GM18870 (cell line): ENCODE data around the gene ZDHHC19.
A peak's percentile ranks its signal among the peaks of the same experiment; 100 is the strongest.
"Not testable (repeated sequence)": the region's sequence is repeated elsewhere in the genome, so short reads cannot be mapped to it uniquely, and the experiment has no call there.

Experiments used
- ATAC-seq: cut with Tn5 transposase; IDR thresholded peaks from one replicate; pipeline ENCODE4 v1.9.1; 2021; ENCODE audit warnings: moderate library complexity; ENCODE audit not compliant: unreplicated experiment

The ZDHHC19 gene

DNA sequence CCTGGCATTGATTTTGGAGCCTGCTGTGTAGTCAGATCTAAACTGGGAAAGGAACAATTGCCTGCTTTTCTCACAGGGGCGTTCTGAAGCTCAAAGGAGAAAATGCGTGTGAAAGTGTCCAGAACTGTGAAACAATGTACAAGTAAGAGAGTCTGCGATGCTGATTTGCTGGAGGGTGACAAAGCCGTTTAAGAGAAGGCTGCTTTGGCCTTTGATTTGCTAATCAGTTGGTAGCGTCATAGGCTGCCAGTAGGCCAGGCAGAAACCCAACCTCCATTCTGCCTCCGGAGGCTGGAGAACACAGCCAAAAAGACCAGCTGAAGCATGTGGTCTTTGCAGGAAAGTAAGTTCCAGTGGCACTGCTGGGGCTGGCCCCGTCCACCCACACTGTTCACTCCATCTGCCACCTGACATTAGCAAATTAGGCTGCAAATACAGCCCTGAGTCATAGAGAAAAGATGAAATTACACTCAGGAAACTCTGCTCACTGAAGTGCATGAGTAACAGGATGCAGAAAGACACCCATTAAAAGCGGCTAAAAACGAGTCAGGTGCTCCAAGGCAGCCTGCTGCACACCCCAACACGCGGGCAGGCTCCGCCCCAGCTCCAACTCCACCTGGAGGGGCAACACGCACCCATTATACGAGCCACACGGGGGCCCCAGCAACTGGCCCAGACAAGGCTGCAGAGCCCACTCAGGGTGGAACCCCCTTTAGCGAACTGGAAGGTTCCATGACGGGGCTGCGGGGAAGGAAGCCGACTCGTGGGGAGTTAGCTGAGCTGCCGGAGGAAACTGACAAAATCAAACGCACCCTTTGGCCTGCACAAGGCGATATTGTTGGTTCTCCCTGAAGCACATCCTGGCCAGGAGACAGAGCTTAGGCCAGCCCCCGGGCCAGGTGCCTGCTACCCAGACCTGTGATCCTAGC, 31.6 kb downstream of the ZDHHC19 start:
- ATAC-seq, result peak; percentile 67

DNA sequence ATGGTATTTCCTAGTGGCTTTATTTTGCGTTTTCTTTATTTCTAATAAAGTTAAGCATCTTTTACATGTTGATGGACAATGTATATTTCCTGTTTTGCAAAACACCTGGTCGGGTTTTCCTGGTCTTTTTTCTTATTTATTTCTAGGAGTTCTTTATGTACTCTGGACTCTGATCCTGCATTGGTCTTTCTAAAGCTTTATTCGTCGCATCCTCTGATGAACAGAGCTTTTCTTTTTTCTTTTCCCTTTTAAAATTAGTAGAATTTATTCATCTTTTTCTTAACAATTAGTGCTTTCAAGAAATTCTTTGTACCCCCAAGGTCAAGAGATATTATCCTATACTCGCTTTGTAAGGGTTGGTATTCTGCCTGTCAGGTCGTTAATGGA, 32.2 kb downstream of the ZDHHC19 start:
- ATAC-seq, result no peak

DNA sequence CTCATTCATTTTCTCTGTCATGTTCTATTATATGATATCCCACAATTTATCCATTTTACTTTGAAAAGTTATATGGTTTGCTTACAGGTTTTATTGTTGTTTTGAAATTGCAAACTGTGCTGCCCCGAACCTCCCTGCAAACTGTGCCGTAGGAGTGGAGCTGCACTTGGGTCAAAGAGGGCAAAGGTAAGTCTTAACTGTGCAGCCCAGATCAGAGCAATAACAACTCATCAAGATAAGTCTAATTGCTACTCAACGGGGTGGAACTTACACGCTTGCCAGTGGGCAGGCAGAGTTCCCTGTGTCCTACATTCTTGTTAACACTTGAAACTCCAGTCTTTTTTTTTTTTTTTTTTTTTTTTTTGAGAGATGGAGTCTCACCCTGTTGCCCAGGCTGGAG, 33.2 kb downstream of the ZDHHC19 start:
- no peak for ATAC-seq

DNA sequence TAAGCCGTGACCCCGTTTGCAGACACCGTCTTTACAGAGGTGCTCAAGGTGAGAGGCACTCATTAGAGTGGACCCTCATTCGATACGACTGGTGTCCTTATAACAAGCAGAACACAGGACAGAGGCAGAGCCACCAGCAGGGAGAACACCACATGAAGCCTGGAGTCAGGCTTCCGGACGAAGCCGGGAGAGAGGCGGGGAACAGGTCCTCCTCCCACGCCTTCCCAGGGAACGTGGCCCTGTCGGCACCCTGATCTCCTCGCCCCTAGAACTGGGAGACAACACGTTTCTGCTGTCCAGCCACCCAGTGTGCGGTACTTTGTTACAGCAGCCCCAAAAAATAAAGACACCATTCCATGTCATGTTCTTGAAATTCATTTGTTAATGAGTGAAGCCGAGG, 33.6 kb downstream of the ZDHHC19 start:
- no peak for ATAC-seq

DNA sequence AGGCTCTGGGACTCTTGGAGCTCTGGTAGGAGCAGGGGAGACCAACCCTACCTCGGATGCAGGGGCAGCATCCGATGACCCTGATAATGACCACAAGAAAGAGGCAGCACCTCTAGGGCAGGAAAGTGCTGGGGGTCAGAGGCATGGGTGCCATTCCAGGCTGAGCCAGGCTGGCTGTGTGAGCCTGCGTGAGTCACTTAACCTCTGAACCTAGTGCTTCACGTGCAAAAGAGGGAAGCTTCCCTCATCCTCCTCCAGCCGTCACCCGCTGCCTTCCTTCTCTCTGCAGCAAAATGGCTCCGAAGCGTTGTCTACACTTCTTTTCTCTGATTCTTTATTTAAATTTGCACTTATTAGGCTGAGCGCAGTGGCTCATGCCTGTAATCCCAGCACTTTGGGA, 35.5 kb downstream of the ZDHHC19 start:
- ATAC-seq, result no peak

DNA sequence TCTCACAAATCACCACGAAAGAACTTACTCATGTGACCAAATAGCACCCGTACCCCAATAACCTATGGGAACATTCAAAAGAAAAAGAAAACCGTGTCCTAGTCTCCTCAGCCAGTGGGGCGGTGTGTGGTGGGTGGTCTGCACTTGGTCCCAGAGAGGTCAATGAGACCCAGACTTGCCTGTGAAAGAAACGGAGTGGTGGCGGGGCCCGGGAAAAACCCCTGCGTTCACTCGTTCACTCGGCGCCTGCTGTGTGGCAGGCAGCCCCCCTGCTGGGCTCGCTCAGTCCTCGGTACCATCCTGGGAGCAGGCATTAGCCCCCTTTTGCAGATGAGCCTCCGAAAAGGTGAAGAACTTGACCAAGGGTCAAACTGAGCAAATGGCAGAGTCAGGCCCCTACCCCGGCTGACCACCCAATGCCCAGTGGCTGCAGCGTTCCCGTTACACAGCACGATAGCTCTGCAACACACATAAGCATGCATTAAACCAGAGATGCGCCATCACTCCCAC, 36.0 kb downstream of the ZDHHC19 start:
- ATAC-seq, result no peak

DNA sequence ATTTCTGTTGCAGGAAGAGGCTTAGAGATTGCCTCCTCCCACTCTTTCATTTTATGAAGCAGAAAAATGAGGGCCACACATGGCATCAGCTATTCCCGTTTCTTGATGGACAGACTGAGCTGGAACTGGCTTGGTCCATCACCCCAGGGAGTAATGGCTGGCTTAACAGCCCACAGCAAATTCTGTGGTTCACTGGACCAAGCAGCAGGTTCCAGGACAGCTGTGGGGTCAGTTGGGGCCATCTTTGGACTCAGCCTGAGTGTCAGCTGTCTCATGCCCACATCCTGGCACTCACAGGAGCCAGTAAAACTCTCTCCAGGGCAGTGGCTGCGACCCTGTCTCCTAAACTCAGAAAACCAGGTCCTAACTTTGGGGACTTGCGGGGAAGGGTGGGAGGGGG, 36.5 kb downstream of the ZDHHC19 start:
- ATAC-seq, result no peak

DNA sequence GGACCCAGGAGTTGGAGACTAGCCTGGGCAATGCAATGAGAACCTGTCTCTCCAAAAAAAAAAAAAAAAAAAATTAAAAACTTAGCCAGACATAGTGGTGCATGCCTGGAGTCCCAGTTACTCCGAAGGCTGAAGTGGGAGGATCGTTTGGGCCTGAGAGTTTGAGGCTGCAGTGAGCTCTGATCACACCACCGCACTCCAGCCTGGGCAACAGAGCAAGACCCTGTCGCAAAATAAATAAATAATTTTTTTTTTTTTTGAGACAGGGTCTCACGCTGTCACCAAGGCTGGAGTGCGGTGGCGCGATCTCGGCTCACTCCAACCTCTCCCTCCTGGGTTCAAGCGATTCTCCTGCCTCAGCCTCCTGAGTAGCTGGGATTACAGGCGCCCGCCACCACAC, 40.9 kb downstream of the ZDHHC19 start:
- ATAC-seq, result not testable (repeated sequence)

DNA sequence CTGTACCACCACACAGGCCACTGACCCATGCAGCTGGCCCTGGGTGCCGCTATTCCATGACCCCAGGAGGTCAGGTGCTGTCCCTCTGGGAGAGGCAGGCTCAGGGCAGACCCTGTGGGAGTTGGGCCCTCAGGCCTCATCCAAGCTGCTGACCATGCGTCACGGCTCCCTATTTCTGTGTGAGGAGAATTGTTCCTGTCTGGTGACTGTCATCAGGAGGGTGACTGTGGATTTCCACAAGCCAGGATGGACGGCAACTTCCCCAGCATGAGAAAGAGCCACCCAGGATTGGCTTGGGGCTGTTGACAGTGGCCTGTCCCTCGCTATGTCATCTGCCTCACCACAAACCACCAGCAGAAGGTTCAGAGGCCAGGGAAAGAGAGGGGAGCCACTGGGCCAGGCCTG, 41.4 kb downstream of the ZDHHC19 start:
- ATAC-seq, result no peak

DNA sequence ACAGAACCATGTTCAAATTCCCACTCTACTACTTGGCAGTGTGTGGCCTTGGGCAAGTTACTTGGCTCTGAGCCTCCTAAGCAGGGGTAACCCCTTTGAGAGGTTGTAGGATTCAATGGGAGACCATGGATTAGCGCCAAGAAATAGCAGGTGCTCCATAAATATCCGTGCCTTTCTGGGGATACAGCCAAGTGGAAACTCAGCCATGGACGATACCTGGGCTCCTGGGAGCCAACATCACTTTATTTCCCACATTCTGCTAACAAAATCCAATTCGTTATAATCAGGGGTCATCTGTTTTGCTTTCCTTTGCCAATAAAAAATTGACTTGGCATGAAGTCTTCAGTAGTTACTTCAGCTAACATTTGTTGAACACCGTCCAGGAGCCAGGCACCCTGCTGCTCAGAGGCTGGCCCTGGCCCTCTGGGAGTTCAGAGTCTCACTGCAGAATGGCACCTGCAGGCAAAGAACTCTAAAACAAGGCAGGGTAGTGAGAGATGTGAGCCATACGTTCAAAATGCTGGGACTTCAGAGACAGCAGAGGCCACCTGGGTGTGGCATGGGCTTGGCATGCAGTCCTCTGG, 42.3 kb downstream of the ZDHHC19 start:
- no peak for ATAC-seq

DNA sequence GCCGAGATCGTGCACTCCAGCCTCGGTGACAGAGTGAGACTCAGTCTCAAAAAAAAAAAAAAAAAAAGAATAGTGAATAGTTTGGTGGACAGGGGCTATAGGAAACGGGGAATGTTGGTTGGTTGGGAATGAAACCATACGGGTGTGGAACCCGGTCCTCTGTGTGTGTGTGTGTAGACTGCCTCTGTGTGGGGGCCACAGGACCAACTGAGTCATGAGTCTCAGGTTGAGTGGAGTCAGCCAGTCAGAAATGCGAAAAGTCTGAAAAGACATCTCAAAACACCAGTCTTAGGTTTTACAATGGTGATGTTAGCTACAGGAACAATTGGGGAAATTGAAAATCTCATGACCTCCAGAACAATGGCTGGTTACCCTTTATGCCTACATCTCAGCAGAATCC, 44.5 kb downstream of the ZDHHC19 start:
- no peak for ATAC-seq

DNA sequence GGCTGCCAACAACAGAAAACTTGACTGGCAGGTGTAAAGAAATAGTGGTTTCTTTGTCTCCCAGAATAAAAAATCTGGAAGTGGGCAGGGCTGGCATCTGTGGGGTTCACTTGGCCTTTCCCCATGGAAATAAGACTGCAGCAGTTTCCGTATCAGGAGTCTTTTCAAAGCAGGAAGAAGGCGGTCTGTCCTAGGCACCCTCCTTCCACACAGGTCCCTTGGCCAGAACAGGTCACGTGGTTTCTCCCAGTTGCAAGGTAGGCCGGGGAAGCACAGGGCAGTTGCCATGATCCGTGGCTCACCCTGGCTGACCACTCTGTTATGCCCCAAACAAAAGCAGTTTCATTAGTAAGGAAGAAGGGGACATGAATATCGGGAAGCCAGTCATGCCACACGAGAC, 45.4 kb downstream of the ZDHHC19 start:
- no peak for ATAC-seq

DNA sequence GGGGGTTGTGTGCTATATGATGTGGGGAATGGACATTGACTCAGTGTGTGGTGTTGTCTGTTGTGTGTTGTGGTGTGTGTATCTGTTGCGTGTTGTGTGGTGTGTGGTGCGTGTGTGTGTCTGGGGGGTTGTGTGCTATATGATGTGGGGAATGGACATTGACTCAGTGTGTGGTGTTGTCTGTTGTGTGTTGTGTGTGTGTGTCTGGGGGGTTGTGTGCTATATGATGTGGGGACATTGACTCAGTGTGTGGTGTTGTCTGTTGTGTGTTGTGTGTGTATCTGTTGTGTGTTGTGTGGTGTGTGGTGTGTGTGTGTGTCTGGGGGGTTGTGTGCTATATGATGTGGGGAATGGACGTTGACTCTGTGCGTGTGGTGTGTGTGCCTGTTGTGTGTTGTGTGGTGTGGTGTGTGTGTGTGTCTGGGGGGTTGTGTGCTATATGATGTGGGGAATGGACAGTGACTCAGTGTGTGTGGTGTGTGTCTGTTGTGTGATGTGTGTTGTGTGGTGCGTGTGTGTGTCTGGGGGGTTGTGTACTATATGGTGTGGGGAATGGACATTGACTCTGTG, 46.1 kb downstream of the ZDHHC19 start:
- ATAC-seq, result not testable (repeated sequence)

DNA sequence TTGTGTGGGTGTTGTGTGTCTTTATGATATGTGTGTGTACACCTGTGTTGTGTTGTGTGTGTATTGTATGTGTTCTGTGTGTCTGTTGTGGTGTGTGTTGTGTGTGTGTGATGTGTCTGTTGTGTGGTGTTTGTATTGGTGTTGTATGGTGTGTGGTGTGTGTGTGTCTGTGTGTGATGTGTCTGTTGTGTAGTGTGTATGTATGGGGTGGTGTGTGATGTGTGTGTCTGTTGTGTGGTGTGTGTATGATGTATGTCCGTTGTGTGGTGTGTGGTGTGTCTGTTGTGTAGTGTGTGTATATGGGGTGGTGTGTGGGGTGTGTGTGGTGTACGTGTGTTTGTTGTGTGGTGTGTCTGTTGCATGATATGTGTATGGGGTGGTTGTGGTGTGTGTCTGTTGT, 46.6 kb downstream of the ZDHHC19 start:
- no peak for ATAC-seq

DNA sequence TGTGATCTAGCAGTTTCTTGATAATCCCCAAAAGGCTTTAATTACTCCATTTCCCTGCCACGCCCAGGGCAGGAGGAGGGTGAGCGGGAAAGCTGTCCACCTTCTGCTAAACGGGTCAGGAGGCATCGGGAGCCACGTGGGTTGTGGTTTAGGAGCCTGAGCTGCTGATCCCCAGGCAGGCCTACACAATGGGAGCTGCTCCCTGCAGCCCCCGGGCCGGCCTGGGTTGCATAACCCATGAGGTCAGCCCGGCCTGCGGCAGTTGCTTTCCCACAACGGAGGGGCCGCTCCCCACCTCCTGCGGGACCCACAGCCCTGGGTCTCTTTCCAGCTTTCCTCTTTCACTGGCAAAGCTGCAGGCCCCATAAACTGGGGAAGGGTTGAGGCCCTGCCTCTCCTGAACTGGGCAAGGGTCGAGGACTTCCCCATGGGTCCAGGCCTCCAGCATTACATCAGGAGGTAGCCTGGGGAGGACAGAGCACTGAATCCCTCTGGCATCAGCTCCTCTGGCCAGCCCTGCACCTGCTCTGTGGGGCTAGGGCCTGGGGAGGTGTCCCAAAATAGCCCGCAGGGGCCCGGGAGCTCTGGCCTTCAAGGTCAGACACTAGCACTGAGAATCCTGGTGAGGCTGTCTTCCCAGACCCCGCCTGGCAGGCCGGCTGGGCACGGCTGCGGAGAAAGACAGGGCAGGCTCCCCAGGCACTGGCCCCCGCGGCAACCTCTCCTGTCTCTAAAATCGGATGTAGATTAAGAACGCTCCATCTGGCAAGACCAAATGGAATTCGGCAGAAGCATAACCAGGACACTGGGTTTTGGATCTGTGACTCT, 47.3 kb downstream of the ZDHHC19 start:
- no peak for ATAC-seq

DNA sequence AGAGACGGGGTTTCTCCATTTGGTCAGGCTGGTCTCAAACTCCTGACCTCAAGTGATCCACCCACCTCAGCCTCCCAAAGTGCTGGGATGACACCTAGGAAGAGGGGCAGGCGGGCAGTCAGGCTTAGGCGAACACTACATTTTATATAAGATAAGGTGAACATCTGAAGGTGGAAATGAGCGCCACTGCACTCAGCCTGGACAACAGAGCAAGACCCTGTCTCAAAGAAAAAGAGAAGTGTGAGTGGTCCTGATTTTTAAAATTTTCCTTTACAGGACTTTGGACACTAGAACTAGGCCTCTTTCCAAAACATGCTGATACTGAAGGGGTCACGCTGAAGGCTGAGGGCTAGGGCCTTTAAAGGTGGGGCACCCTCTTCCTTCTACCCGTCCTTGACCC, 48.0 kb downstream of the ZDHHC19 start:
- no peak for ATAC-seq

DNA sequence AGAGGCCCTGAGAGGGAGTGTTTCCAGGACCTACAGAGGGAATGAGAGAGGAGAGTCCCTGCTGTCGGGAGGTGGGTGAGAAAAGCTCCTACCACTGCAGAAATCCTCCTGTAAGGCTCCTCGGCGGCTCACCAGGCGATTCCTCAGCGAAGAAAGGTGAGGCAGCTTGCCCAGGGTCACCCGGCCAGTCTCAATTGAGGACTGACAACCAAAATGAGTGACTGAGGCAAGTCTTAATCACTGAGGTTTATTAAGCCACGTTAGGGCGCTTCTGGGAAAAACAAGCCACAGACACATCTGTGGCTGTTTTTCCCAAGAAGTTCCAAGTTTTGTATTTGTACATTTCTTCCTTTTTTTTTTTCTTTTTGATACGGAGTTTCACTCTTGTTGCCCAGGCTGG, 48.5 kb downstream of the ZDHHC19 start:
- ATAC-seq, result no peak

DNA sequence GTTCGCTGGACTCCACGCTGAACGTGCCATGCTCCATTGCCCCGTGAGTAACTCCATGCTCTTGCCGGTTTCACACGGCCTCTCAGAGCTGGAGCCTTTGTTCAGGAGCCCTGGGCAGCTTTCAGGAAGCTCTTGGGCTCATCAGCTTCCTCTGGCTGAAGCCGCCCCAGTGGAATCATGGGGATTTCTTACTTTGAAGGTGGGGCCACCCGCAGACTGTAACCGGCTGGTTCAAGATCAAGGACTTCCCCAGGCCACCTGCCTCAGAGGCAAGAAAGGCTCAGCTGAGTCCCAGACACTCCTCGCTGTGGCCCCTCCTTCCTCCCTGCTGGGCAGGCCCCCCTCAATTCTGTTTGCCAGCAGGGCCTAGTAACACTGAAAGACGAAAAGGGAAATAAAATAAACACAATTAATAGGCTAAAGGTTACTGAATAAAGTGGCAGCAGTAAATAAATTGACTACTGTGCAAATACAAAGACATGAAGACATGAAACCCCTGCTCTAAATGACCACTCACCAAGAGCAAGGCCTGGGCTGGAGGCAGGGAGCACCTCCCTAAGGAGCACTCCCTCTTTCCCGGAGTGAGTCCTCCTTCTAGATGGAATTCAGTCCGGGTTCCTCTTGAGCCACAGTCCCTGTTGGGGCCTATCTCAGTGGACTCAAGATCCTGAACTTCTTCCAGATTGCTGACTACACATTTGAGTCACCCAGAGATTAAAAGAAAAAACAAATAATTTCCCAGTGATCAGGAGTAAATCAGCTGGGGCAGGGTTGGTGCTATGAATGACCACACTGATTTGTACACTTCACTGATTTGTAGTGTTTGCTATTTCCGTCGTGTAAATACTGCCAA, 51.0 kb downstream of the ZDHHC19 start:
- ATAC-seq, result peak; percentile 58

DNA sequence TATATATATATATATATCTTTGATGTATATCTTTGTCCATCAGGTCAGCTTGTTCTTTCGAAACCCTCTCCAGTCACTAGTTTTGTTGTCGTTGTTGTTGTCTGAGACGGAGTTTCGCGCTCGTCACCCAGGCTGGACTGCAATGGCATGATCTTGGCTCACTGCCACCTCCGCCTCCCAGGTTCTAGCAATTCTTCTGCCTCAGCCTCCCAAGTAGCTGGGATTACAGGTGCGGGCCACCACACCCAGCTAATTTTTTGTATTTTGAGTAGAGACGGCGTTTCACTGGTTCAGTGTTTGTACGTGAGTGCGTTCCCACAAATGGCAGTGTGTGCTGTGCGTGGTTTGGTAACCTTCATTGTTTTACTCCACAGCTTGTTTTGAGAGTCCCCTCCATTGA, 51.7 kb downstream of the ZDHHC19 start:
- no peak for ATAC-seq

DNA sequence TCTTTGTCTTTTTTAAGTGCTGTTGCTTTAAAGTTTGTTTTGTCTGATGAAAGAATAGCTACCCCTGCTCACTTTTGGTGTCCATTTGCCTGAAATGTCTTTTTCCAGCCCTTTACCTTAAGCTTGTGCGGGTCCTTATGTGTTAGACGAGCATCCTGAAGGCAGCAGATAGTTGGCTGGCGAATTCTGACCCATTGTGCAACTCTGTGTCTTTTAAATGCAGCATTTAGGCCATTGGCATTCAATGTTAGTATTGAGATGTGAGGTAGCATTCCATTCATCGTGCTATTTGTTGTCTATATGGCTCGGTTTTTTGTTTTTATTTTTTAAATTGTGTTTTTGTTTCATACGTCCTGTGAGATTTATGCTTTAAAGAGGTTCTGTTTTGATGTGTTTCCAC, 55.0 kb downstream of the ZDHHC19 start:
- ATAC-seq, result no peak
